Measurements from ENCODE around the gene CHI3L1. TPM values are rescaled to one million over a fixed set of nuclear protein-coding genes. Genes with fewer than 3 reads are reported as not detected.
A peak's percentile ranks its signal among the peaks of the same experiment; 100 is the strongest.

The CHI3L1 gene
- total RNA-seq, 1 donor from 2014 or later: not detected

DNA sequence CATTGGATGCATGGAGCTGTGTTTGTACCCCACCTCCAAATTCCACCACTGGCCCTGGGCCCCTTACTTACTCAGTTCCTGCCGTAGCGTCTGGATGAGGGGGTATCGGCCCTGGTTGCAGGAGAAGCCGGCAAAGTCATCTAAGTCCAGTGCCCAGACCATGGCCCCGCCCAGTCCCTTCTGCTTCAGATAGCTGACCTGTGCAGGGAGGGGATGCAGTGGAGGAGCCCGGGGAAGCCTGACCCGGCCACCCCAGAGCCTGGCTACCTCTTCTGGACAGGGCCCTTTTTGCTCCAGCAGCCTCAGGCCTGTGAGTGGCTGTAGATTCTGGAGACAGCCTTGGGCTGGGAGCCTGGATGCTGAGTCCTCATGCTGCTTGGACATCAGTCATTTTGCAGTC lies 31.2 kb upstream of the CHI3L1 start:
- no peak overlapping the region for H3K4me3 Mint-ChIP-seq (ENCODE audit: unreplicated experiment)
- H3K9me3 Mint-ChIP-seq (ENCODE audit: unreplicated experiment): no peaks in the 10 kb centered on the region
- no peak overlapping the region for H3K27ac Mint-ChIP-seq (ENCODE audit: unreplicated experiment)
- H3K27me3 Mint-ChIP-seq (ENCODE audit: unreplicated experiment): peaks cover 56% of the 10 kb centered on the region
- no peaks in the 10 kb centered on the region for H3K4me1 Mint-ChIP-seq (ENCODE audit: unreplicated experiment)
- TF ChIP-seq, protein P1, sequence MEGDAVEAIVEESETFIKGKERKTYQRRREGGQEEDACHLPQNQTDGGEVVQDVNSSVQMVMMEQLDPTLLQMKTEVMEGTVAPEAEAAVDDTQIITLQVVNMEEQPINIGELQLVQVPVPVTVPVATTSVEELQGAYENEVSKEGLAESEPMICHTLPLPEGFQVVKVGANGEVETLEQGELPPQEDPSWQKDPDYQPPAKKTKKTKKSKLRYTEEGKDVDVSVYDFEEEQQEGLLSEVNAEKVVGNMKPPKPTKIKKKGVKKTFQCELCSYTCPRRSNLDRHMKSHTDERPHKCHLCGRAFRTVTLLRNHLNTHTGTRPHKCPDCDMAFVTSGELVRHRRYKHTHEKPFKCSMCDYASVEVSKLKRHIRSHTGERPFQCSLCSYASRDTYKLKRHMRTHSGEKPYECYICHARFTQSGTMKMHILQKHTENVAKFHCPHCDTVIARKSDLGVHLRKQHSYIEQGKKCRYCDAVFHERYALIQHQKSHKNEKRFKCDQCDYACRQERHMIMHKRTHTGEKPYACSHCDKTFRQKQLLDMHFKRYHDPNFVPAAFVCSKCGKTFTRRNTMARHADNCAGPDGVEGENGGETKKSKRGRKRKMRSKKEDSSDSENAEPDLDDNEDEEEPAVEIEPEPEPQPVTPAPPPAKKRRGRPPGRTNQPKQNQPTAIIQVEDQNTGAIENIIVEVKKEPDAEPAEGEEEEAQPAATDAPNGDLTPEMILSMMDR (IDR thresholded peaks at IDR 0.05): no peak
- no peaks in the 10 kb centered on the region for H3K36me3 Mint-ChIP-seq (ENCODE audit: unreplicated experiment)
- DNase-seq (ENCODE audit: extremely low spot score, unreplicated experiment): no peak

DNA sequence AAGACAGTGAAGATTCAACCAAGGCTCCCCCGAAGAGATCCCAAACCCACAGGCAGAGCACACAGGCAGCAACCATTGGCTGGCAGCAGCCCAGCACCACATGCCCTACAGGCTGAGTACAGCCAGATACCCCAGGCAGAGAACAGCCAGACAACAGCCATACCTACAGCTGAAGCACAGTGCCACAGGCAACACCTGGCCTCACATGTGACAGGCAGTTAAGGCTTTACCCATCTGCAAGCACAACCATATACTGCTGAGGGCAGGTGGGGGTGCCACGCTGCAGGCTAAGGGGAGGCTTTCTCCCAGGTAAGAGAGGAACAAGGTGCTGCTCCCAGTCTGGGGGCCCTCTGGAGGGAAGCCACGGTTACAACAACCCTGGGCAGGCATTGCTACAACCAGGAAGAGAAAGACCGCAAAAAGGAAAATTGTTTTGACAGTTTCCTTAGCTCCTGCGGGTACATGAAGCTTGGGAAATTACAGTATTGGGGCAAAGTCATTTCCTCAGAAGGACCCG lies 30.7 kb upstream of the CHI3L1 start:
- H3K27me3 Mint-ChIP-seq (ENCODE audit: unreplicated experiment): peaks cover 52% of the 10 kb centered on the region
- no peaks in the 10 kb centered on the region for H3K4me1 Mint-ChIP-seq (ENCODE audit: unreplicated experiment)
- no peaks in the 10 kb centered on the region for H3K36me3 Mint-ChIP-seq (ENCODE audit: unreplicated experiment)
- TF ChIP-seq, protein P1 (IDR thresholded peaks at IDR 0.05): no peak
- no peak for DNase-seq (ENCODE audit: extremely low spot score, unreplicated experiment)
- H3K9me3 Mint-ChIP-seq (ENCODE audit: unreplicated experiment): no peaks in the 10 kb centered on the region
- H3K4me3 Mint-ChIP-seq (ENCODE audit: unreplicated experiment): no peak overlapping the region
- no peak overlapping the region for H3K27ac Mint-ChIP-seq (ENCODE audit: unreplicated experiment)

DNA sequence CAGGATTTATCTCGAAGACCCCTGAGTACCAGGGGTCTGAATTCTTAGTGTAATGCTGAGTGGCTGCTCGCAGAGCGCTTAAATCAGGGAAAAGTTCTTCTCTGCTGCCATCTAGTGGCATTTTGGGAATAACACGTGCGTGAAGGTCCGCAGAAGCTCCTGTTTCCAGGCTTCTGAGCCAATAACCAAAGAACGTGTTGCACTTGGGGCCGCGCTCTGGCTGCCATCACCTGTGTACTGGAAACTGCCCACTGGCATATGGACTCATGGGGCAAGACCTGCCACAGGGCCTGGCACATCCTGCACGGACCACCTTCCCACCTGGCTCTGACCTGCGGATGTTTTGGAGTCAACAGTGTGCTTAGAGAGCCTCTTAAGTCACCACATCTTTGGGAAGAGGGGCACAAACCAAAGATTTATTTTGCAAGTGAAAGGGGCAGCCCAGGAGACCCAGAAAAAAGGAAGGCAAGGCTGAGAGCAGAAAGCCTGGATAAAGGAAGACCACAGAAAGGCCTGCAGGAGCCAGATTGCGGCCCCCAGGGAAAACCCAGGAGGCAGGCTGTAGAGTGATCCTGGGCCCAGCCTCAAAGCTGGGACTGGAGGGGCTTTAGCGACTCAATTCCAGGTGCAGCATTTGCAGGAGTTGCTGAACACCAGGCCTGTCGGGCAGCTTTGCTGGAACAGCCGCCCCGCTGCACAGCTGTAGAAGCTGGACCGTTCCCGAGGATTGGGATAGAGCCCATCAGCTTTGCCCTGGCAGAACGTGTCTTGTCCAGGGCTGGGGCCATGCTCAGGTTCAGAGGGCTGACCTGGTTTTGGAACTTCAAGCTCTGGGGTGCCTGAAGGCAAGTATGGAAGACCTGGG lies 30.0 kb upstream of the CHI3L1 start:
- peaks cover 57% of the 10 kb centered on the region for H3K27me3 Mint-ChIP-seq (ENCODE audit: unreplicated experiment)
- no peak overlapping the region for H3K27ac Mint-ChIP-seq (ENCODE audit: unreplicated experiment)
- TF ChIP-seq, protein P1 (IDR thresholded peaks at IDR 0.05): peak; percentile 87
- H3K36me3 Mint-ChIP-seq (ENCODE audit: unreplicated experiment): no peaks in the 10 kb centered on the region
- DNase-seq (ENCODE audit: extremely low spot score, unreplicated experiment): no peak
- no peak overlapping the region for H3K4me3 Mint-ChIP-seq (ENCODE audit: unreplicated experiment)
- no peaks in the 10 kb centered on the region for H3K4me1 Mint-ChIP-seq (ENCODE audit: unreplicated experiment)
- H3K9me3 Mint-ChIP-seq (ENCODE audit: unreplicated experiment): no peaks in the 10 kb centered on the region

DNA sequence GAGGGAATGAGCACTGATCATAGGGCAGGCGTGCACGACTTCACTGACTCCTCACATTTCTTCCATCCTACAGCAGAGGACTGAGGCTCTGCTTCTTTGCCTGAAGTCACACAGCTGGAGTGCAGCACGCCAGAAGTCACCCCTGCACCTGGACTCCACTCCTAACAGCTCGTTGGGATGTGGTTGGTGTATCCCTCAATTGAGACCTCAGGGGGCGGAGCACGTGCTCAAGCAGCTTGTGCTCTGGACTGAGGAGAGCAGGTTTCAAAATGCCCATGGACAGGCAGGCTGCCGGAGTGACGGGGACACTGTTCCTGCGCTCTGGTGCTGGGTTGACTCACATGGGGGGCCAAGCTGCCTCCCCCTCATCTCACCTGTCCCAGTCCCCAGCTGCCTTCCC lies 29.1 kb upstream of the CHI3L1 start:
- TF ChIP-seq, protein P1 (IDR thresholded peaks at IDR 0.05): no peak
- DNase-seq (ENCODE audit: extremely low spot score, unreplicated experiment): no peak
- H3K27me3 Mint-ChIP-seq (ENCODE audit: unreplicated experiment): peaks cover 61% of the 10 kb centered on the region
- H3K4me1 Mint-ChIP-seq (ENCODE audit: unreplicated experiment): no peaks in the 10 kb centered on the region
- H3K4me3 Mint-ChIP-seq (ENCODE audit: unreplicated experiment): no peak overlapping the region
- H3K27ac Mint-ChIP-seq (ENCODE audit: unreplicated experiment): no peak overlapping the region
- no peaks in the 10 kb centered on the region for H3K9me3 Mint-ChIP-seq (ENCODE audit: unreplicated experiment)
- no peaks in the 10 kb centered on the region for H3K36me3 Mint-ChIP-seq (ENCODE audit: unreplicated experiment)

DNA sequence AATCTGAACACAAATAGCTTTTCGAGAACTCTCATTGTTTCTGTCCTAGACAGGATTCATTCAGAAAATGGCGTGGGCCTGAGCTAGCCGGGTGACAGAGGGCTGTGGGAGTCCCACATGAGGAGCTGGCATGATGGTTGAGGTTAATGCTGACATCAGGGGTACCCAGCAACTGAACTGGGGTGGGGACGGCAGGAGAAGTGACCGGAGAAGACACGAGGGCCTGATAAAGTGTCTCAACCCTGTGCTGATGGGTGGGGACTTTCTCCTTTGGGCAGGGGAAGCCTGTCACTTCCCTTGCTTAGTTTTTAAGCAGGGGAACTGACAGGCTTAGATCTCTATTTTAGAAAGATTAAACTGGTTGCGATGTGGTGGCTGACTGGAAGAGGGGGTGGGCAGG lies 28.4 kb upstream of the CHI3L1 start:
- Mint-ChIP-seq H3K36me3 (ENCODE audit: unreplicated experiment) (no peaks in the 10 kb centered on the region), H3K27ac (ENCODE audit: unreplicated experiment) (no peak overlapping the region), H3K9me3 (ENCODE audit: unreplicated experiment) (no peaks in the 10 kb centered on the region), H3K4me1 (ENCODE audit: unreplicated experiment) (no peaks in the 10 kb centered on the region), H3K4me3 (ENCODE audit: unreplicated experiment) (no peak overlapping the region), H3K27me3 (ENCODE audit: unreplicated experiment) (peaks cover 64% of the 10 kb centered on the region)
- TF ChIP-seq, protein P1 (IDR thresholded peaks at IDR 0.05): no peak
- no peak for DNase-seq (ENCODE audit: extremely low spot score, unreplicated experiment)
